HG03135 (cell line): ENCODE measurements around the gene RALB.
A peak's percentile ranks its signal among the peaks of the same experiment; 100 is the strongest.
"Not testable (repeated sequence)": the region's sequence is repeated elsewhere in the genome, so short reads cannot be mapped to it uniquely, and the experiment has no call there.

Source experiments
- ATAC-seq: cut with Tn5 transposase; IDR thresholded peaks from one replicate; pipeline ENCODE4 v1.9.1; 2021; ENCODE audit warnings: mild to moderate bottlenecking, moderate library complexity; ENCODE audit not compliant: unreplicated experiment

Gene RALB

GRCh38 chr2:120290737-120291136, 38.1 kb downstream of the RALB start:
- no peak for ATAC-seq

- ATAC-seq = no peak
Measured at GRCh38 chr2:120291401-120292311, 39.0 kb downstream of the RALB start.

- ATAC-seq = no peak
Measured at GRCh38 chr2:120293096-120294007, 40.7 kb downstream of the RALB start.

GRCh38 chr2:120294008-120294340, 41.3 kb downstream of the RALB start:
- ATAC-seq = peak; percentile 85

DNA sequence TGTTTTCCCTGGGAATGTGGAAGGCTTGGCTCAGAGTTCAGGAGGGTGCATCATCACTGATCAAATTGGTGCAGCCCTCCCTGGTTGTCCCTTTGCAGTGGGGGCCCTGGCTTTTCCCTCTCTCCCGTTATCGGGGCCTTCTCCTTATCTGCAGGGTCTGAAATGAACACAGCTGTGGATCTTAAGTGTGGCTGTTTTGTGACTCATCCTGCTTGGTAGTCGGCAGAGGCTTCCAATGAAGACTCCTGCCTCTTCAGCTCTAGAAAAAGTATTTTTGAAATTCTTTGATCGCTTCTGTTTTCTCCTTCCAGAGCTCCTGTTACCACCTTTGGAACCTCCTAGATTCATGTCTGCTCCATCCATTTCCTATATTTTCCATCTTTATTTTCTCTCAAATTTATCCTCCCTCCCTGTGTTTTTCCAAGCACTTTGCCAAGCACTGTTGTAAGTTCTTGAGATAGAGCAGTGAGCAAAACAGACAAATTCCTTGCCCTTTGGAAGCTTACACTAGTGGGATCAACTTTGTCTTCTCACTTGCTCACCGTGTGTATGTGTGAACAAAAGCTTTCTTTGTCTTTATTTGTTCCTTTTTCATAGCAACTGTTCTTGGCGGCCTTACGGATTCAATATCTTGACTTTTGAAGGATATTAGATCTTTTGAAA, 45.7 kb downstream of the RALB start:
- no peak for ATAC-seq

GRCh38 chr2:120299004-120299403, 46.4 kb downstream of the RALB start:
- ATAC-seq = no peak

DNA sequence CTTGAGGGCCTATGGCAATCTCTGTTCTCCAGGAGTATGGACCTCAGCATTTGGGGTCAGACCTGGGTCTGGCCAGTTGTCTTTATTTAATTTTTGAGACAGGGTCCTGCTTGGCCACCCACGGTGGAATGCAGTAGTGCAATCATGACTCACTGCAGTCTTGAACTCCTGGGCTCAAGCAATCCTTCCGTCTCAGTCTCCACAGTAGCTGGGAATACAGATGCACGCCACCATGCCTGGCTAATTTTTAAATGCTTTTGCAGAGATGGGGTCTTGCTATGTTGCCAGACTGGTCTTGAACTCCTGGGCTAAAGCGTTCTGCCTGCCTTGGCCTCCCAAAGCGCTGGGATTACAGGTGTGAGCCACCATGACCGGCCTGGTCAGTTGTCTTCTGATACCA, 46.9 kb downstream of the RALB start:
- no peak for ATAC-seq

DNA sequence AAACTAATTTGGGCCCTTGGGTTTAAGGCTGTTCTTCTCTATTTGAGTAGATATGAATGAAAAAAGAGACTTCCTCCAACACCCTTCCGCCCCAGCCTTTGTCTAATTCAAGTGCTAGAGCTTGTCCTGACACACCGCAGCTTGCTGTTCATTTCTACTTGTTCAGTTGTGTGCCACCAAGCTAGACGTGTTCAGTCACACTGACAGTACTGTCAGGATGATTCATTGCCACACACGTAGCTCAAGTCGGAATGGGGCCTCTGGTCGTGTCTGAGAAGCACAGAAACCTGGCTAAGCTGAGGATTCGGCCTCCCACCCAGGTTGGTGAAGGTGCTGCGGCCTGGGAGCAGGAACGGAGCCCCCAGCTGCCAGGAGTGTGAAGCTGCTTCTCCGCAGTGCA, 47.7 kb downstream of the RALB start:
- no peak for ATAC-seq

- no peak for ATAC-seq
Measured at GRCh38 chr2:120301284-120301683, 48.6 kb downstream of the RALB start.

GRCh38 chr2:120302301-120302700, 49.6 kb downstream of the RALB start:
- no peak for ATAC-seq

GRCh38 chr2:120303177-120303576, 50.5 kb downstream of the RALB start:
- no peak for ATAC-seq

DNA sequence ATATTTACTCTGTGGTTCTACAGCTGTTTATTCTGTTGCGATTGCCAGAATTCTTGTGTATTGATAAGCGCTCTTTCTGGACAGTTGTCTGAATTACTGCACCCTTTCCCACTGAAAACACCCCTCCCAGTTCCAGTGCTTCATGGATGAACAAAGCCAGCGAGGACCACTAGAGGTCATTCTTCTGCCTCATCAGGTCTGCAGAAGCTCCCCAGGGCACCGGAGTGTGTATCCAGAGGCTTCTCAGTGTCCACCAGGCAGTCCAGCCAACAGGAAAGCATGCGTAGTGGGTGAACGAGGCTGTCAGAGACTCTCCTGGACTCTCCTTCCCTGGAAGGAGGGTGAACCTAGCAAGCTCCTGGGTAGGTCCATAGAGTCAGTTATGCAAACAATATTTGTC, 52.6 kb downstream of the RALB start:
- no peak for ATAC-seq

GRCh38 chr2:120305937-120306490, 53.4 kb downstream of the RALB start:
- ATAC-seq = no peak

DNA sequence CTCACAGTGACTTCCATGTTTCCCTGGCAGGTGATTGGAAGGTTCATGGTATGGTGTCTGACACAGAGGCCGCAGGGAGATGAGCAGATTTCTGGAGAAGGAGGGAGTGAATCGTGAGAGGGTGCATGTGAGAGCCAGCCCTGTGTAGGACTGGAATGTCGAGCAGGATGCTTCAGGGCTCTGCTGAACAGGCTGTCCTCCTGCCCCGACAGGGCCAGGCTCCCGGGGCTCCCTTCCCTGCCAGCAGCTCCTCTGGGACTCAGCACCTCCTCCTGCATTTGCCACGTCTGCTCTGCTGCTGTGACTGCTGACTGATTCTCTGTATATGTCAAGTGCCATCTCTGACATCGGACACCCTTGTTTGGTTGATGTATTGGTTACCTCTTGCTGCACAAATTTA, 54.8 kb downstream of the RALB start:
- ATAC-seq = no peak

DNA sequence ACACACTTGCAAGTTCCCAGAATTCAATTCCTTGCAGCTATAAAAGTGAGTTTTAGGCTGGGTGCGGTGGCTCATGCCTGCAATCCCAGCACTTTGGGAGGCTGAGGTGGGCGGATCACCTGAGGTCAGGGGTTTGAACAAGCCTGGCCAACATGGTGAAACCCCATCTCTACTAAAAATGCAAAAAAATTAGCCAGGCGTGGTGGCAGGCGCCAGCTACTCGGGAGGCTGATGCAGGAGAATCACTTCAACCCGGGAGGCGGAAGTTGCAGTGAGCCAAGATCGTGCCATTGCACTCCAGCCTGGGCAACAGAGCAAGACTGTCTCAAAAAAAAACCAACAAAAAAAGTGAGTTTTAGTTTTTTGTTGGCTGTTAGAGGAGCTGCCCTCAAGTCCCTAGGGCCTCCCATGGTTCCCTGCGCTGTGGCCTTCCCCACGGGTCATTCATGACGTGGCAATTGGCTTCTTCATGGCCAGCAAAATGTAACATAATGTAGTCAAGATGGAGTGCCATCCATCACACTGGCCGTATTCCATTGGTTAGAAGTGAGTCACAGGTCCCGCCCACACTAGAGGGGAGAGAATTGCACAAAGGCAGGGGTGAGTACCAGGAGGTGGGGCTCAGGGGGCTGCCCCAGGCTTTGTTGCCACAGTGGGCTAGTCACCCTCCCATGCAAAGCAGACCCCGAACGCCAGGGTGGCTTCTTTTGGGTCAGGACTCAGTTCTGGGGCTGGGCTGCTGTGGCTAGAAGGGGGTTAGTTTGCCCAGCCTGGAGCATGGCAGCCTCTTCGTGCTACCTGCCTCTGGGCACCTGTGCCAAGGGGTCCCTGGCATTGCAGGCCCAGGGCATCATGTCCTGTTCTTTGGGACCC, 55.6 kb downstream of the RALB start:
- no peak for ATAC-seq

DNA sequence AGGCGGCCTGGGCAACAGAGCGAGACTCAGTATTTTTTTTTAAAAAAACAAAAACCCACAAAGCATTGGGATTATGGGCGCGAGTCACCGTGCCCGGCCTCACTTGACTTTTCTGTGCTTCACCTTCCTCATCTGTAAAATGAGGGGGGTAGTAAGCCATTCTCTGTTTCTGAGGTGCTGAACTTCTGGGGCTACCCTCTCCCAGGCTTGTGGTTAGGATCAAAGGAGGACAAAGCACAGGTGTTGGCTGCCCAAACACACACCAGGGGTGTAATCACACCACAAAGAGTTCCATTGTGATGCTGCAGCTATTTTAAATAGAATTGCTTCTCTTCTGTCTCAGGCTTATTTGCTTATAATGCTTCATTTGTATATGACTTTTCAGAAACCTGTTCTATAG, 57.5 kb downstream of the RALB start:
- peak; percentile 45 for ATAC-seq

GRCh38 chr2:120310841-120311240, 58.2 kb downstream of the RALB start:
- ATAC-seq = not testable (repeated sequence)

DNA sequence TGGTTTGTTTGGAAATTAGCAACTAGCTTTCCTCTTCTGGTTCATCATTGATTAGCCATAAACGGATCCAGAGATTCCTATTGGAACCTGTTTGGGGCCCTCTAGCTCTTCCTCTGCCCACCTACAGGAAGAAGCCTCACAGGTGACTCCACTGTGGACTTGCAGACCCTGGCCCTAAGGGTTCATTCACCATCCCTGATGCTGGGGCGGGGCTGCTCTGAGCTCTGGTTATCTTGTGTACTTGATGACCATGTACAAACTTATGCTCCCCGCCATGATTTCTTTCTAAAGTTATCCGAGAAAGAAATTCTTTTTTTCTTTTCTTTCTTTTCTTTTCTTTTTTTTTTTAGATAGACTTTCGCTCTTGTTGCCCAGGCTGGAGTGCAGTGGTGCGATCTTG, 59.4 kb downstream of the RALB start:
- no peak for ATAC-seq

- peak; percentile 41 for ATAC-seq
Measured at GRCh38 chr2:120312860-120313694, 60.4 kb downstream of the RALB start.
